NCI-H446 treated with DMSO at 0.1 percent for 48 hours (cell line): Measurements from ENCODE around the gene ZNF70.

Source experiments
- DNase-seq: peaks from one replicate; lab custom pipeline; 2025; lab: John Stamatoyannopoulos, UW

ZNF70 gene

GRCh38 chr22:23750714-23751440 lies at the start of gene ZNF70:
Gene ZNF70, minus strand, starts transcription at chr22:23751112. Its CDS starts 5,972 bp downstream, at chr22:23745140.
- DNase-seq: peak; percentile 43

GRCh38 chr22:23796461-23796860 lies 45.5 kb upstream of the ZNF70 start:
- DNase-seq: no peak

GRCh38 chr22:23793326-23793725 lies 42.4 kb upstream of the ZNF70 start:
- no peak for DNase-seq

GRCh38 chr22:23791738-23792645 lies 41.1 kb upstream of the ZNF70 start:
- no peak for DNase-seq

- no peak for DNase-seq
Measured at GRCh38 chr22:23790819-23791737, 40.2 kb upstream of the ZNF70 start.

- DNase-seq: no peak
Measured at GRCh38 chr22:23789638-23790037, 38.7 kb upstream of the ZNF70 start.

GRCh38 chr22:23789121-23789520 lies 38.2 kb upstream of the ZNF70 start:
- no peak for DNase-seq

- no peak for DNase-seq
Measured at GRCh38 chr22:23787910-23788309, 37.0 kb upstream of the ZNF70 start.

GRCh38 chr22:23787600-23787896 lies 36.6 kb upstream of the ZNF70 start:
- DNase-seq: no peak

GRCh38 chr22:23786752-23787599 lies 36.1 kb upstream of the ZNF70 start, which contains the start of gene SMARCB1:
Gene SMARCB1, plus strand, starts transcription at chr22:23786966. Its CDS starts 204 bp downstream, at chr22:23787170.
- peak; percentile 67 for DNase-seq

- DNase-seq: no peak
Measured at GRCh38 chr22:23786261-23786710, 35.4 kb upstream of the ZNF70 start.

GRCh38 chr22:23784215-23784732 lies 33.4 kb upstream of the ZNF70 start:
- DNase-seq: no peak

- DNase-seq: no peak
Measured at GRCh38 chr22:23783265-23784150, 32.6 kb upstream of the ZNF70 start.

GRCh38 chr22:23782703-23783102 lies 31.8 kb upstream of the ZNF70 start:
- no peak for DNase-seq

- DNase-seq: no peak
Measured at GRCh38 chr22:23782252-23782651, 31.3 kb upstream of the ZNF70 start.

GRCh38 chr22:23781511-23782183 lies 30.7 kb upstream of the ZNF70 start:
- no peak for DNase-seq

GRCh38 chr22:23781065-23781464 lies 30.2 kb upstream of the ZNF70 start:
- DNase-seq: no peak

GRCh38 chr22:23780146-23780748 lies 29.3 kb upstream of the ZNF70 start:
- DNase-seq: no peak

GRCh38 chr22:23779731-23780130 lies 28.8 kb upstream of the ZNF70 start:
- DNase-seq: no peak
